AG10803 (cell line): ENCODE data around the gene FBXL7.
A peak's percentile ranks its signal among the peaks of the same experiment; 100 is the strongest.

Source experiments
- DNase-seq: peaks from one replicate; pipeline ENCODE4 v3.0.0; 2010; ENCODE audit warnings: low read depth
- H3K4me3 ChIP-seq: 2 replicates; pipeline ENCODE4 v1.5.1; 2011; ENCODE audit warnings: mild to moderate bottlenecking, low read length, control low read depth
- TF ChIP-seq, protein P1 (sequence below): conservative IDR thresholded peaks from 2 replicates; pipeline ENCODE4 v1.5.1; 2011; ENCODE audit warnings: mild to moderate bottlenecking, low read length, control low read depth, inconsistent platforms

The FBXL7 gene

DNA sequence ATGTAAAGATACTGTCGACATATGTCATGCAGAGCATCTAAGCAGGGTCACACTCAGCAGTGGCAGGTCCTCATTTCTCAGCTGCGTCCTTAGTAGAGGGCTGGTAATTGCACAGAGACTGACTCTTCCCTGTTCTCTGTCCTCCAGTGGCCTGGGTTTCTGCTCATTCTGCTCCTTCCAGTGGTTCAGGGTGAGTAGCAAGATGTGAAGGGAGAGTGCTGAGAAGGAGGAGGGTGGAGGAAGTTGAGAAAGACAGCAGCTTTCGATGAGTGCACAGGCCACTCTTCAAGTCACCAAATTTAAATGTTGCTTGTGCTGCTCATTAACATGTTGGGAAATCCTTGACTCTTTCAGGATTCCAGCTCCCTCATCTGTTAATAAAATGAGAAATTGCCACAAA is 203.9 kb downstream of the FBXL7 start:
- no peak overlapping the region for H3K4me3 ChIP-seq
- peak; percentile 81 for DNase-seq
- TF ChIP-seq, protein P1, sequence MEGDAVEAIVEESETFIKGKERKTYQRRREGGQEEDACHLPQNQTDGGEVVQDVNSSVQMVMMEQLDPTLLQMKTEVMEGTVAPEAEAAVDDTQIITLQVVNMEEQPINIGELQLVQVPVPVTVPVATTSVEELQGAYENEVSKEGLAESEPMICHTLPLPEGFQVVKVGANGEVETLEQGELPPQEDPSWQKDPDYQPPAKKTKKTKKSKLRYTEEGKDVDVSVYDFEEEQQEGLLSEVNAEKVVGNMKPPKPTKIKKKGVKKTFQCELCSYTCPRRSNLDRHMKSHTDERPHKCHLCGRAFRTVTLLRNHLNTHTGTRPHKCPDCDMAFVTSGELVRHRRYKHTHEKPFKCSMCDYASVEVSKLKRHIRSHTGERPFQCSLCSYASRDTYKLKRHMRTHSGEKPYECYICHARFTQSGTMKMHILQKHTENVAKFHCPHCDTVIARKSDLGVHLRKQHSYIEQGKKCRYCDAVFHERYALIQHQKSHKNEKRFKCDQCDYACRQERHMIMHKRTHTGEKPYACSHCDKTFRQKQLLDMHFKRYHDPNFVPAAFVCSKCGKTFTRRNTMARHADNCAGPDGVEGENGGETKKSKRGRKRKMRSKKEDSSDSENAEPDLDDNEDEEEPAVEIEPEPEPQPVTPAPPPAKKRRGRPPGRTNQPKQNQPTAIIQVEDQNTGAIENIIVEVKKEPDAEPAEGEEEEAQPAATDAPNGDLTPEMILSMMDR: no peak

DNA sequence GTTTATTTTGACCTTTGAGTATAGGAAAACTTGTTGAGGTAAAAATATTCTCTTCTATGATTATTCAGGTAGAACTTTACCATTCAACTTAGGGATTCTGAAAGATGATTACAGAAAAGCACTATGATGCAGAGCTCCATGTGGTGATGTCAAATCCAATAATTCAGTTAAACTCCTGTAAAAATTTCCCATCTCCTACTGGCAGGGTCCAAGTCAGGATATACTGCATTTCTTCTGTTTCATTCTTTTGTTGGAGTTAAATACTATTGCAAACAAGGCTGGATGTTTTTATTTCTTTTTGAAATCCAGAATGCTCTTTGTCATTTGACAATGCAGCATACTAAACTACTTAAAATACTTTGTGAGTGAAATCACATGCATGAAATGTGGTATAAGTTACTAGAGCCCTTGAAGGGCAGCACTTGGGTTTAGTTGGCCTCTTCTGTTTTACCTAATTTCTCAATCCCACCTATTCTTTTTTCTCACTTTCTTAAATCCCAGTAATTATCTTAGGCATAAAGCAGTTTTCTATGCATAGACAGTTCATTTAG is 204.5 kb downstream of the FBXL7 start:
- TF ChIP-seq, protein P1: no peak
- H3K4me3 ChIP-seq: no peak overlapping the region
- peak; percentile 81 for DNase-seq

DNA sequence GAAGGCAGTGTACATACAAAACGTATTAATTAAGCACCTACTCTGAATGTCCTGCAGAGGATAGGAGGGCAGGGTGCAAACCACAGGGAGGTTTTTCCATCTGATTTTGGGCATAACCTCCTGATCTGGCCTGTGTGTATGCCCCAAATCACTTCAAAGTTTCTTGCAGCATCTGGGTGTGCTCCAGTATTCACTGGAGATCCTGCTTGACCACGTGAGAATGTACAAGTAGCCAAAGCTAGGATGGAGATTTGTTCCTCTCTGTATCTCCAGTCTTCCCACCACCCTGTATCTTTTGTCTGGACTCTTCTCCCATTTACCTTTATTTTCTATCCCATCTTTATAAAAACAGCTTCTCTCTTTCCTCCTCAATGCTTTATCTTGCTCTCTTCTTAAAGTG is 207.7 kb downstream of the FBXL7 start:
- no peak for DNase-seq
- no peak overlapping the region for H3K4me3 ChIP-seq
- TF ChIP-seq, protein P1: no peak

DNA sequence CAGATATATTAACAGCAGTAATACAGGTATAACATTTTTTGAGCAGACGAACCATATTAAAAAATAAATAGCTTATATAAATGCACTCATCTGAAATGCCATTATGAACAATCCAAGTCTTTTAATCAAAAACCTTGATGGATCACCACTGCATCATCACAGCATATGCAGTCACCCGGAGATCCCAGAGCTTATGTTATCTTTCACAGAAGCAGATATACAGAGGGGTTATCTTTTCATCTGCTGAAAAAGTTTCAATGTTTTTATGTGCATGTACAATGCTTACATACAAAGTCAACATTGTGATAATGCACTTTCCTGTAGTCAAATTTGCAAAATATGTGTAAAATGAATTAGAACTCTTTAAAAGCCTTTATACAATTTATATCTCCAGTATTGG is 211.9 kb downstream of the FBXL7 start:
- no peak for DNase-seq
- TF ChIP-seq, protein P1: no peak
- no peak overlapping the region for H3K4me3 ChIP-seq

DNA sequence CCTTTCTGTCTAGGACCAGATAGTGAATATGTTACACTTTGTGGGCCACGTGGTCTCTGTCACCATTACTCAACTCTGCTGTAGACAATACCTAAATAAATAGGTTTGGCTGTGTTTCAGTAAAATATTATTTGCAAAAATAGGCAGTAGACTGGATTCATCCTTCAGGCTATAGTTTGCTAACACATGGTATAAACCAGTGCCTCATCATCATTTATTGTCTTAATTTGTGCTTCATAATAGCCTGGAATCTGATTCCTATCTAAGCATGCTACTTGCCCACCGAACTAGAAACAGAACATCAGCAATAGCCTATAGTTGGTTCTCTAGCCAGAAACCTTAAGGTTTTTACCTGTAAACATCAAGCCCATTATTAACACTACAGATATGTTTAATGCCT is 215.6 kb downstream of the FBXL7 start:
- TF ChIP-seq, protein P1: no peak
- no peak overlapping the region for H3K4me3 ChIP-seq
- DNase-seq: no peak

DNA sequence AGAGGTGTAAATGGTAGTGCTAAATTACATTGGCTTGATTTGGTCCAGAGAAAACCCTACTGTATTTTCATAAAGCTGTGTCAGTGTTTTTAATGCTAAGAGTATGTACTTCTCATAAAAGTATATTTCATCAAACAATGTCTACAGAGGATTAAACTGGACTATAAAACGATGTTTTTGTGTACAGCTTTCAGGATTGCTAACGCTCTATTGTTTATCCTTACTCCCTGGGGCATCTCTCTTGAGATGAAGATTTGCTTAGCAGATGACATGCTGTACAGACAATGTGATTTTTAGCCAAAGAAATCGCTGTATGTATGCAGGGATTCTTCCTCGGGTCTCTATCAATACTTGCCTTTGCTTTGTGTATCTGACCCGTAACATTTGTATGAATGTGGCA is 216.0 kb downstream of the FBXL7 start:
- TF ChIP-seq, protein P1: no peak
- no peak for DNase-seq

DNA sequence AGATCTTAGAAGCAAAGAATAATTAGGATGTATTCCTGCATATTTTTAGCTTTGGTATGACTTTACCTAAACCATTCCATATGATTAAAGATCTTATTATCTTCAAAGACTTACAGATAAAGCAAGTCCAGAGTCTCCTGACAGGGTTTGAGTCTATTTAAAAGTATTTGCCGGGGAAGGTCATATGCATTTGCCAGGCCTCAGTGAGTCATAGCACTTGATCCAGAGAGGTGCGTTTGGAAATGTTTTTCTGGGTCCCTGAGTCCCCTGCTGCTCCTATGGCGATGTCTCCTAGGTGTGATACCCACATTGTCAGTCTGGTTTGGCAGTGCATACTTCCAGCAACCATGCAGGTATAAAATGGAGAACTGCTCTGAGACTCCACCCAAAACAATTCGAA is 217.0 kb downstream of the FBXL7 start:
- no peak for DNase-seq
- H3K4me3 ChIP-seq: no peak overlapping the region
- TF ChIP-seq, protein P1: no peak

More for the DNA sequence above, 216.0 kb downstream of the FBXL7 start:
- H3K4me3 ChIP-seq: no peak overlapping the region
